ENCODE results near the gene KIAA1217. TPM values are rescaled to one million over a fixed set of nuclear protein-coding genes. Genes with fewer than 3 reads are reported as not detected.

Gene KIAA1217
- polyA plus RNA-seq, 1 donor from 2014 or later = 0.22 TPM

DNA sequence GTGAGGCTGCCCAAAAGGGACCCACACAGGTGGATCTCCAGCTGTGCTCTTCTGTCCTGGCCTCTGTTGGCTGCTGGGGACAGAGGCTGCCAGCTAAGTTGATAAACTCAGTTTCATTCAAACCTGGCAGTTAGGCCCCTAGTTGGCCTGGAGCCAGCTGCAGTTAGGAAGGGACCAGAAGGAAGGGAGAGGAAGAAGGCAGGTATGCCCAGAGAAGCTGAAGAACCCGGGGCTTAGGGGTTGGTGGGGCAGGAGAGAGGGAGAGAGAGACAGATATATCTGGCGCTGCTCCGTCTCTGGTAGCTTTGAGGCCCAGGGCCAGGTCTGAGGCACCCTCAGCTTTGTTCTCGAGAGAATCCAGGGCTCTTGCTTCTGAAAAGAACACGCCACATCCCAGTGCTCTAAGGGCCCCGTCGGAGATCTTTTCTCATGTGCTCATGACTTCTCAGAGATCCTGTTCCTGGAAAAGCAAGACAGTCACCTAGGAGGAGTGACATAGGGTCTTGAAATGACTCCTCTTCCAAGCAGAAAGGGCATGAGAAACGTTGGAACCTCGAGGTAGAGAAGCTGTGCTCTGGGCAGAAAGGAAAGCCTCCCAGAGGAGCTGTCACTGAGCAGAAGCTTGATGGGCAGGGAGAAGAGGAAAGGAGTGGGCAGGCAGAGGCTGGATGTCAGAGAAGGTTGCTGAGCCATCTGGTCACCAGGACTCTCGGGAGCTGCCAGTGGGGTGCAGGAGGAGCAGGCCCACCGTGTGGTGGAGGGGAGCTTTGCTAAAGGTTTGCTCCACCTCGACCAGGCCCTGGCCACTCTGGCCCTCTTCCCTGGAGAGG is 361.1 kb downstream of the KIAA1217 start:
- H3K4me3 ChIP-seq (ENCODE audit: low read length) = no peak overlapping the region
- H3K9me2 ChIP-seq (ENCODE audit: insufficient read depth, low read length) = no peaks in the 10 kb centered on the region
- no peaks in the 10 kb centered on the region for H3K36me3 ChIP-seq (ENCODE audit: insufficient read depth, low read length)
- no peak overlapping the region for H3K27ac ChIP-seq (ENCODE audit: low read length)
- no peaks in the 10 kb centered on the region for H3K9me3 ChIP-seq (ENCODE audit: low read length)
- no peaks in the 10 kb centered on the region for H3K79me2 ChIP-seq (replicated peaks; ENCODE audit: insufficient read depth, low read length)
- TF ChIP-seq, protein P1, sequence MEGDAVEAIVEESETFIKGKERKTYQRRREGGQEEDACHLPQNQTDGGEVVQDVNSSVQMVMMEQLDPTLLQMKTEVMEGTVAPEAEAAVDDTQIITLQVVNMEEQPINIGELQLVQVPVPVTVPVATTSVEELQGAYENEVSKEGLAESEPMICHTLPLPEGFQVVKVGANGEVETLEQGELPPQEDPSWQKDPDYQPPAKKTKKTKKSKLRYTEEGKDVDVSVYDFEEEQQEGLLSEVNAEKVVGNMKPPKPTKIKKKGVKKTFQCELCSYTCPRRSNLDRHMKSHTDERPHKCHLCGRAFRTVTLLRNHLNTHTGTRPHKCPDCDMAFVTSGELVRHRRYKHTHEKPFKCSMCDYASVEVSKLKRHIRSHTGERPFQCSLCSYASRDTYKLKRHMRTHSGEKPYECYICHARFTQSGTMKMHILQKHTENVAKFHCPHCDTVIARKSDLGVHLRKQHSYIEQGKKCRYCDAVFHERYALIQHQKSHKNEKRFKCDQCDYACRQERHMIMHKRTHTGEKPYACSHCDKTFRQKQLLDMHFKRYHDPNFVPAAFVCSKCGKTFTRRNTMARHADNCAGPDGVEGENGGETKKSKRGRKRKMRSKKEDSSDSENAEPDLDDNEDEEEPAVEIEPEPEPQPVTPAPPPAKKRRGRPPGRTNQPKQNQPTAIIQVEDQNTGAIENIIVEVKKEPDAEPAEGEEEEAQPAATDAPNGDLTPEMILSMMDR (IDR thresholded peaks at IDR 0.05; ENCODE audit: poor library complexity, severe bottlenecking) = no peak
- H3K27me3 ChIP-seq (ENCODE audit: insufficient read depth, low read depth, low read length) = no peaks in the 10 kb centered on the region
- H3F3A ChIP-seq (ENCODE audit: insufficient read depth, low read length, poor library complexity, severe bottlenecking) = no peaks in the 10 kb centered on the region
- H3K4me2 ChIP-seq (ENCODE audit: low read length) = no peak overlapping the region
- no peak overlapping the region for H3K9ac ChIP-seq (ENCODE audit: low read length)
- no peaks in the 10 kb centered on the region for H4K20me1 ChIP-seq (ENCODE audit: insufficient read depth)
- H2AFZ ChIP-seq (ENCODE audit: low read depth, low read length) = no peak overlapping the region

DNA sequence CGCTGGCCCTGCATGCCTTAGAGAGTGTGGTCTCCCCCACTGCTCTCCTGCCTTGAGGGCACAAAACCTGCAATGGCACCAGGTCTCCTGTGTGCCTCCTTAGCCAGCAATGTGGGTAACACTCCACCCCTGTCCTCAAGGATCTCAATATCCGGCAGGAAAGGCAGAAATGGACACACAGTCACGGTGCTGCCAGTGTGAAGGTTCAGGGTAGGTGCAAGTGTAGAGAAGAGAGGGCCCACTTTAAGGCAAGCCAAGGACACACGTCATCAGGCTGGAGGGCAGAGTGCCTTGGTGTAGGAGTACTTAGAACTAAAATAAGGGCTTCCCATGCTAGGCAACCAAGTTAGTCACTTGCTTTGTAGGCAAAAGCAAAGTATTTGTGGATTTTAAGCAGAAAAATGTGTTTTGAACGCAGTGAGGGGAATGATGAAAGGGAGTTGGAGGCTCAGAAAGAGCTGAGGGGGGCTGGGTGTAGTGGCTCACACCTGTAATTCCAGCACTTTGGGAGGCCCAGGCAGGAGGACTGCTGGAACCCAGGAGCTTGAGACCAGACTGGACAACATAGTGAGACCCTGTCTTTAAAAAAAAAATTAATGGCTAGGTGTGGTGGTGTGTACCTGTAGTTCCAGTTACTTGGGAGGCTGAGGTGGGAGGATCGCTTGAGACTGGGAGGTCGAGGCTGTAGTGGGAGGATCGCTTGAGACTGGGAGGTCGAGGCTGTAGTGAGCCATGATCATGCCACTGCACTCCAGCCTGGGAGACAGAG is 361.9 kb downstream of the KIAA1217 start:
- TF ChIP-seq POLR2AphosphoS5 (IDR thresholded peaks at IDR 0.05) (no peak), TAF1 (IDR thresholded peaks at IDR 0.05; ENCODE audit: low read depth) (no peak), EP300 (conservative IDR thresholded peaks at IDR 0.05; ENCODE audit: poor library complexity, severe bottlenecking) (no peak)
- TF ChIP-seq, protein P2, sequence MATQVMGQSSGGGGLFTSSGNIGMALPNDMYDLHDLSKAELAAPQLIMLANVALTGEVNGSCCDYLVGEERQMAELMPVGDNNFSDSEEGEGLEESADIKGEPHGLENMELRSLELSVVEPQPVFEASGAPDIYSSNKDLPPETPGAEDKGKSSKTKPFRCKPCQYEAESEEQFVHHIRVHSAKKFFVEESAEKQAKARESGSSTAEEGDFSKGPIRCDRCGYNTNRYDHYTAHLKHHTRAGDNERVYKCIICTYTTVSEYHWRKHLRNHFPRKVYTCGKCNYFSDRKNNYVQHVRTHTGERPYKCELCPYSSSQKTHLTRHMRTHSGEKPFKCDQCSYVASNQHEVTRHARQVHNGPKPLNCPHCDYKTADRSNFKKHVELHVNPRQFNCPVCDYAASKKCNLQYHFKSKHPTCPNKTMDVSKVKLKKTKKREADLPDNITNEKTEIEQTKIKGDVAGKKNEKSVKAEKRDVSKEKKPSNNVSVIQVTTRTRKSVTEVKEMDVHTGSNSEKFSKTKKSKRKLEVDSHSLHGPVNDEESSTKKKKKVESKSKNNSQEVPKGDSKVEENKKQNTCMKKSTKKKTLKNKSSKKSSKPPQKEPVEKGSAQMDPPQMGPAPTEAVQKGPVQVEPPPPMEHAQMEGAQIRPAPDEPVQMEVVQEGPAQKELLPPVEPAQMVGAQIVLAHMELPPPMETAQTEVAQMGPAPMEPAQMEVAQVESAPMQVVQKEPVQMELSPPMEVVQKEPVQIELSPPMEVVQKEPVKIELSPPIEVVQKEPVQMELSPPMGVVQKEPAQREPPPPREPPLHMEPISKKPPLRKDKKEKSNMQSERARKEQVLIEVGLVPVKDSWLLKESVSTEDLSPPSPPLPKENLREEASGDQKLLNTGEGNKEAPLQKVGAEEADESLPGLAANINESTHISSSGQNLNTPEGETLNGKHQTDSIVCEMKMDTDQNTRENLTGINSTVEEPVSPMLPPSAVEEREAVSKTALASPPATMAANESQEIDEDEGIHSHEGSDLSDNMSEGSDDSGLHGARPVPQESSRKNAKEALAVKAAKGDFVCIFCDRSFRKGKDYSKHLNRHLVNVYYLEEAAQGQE (IDR thresholded peaks at IDR 0.05; ENCODE audit: borderline replicate concordance) = no peak
- TF ChIP-seq, protein P1 (IDR thresholded peaks at IDR 0.05; ENCODE audit: poor library complexity, severe bottlenecking) = no peak
- no peaks in the 10 kb centered on the region for H3K79me2 ChIP-seq (replicated peaks; ENCODE audit: insufficient read depth, low read length)
- no peak overlapping the region for H3K9ac ChIP-seq (ENCODE audit: low read length)
- no peak overlapping the region for H3K4me3 ChIP-seq (ENCODE audit: low read length)
- no peaks in the 10 kb centered on the region for H3K36me3 ChIP-seq (ENCODE audit: insufficient read depth, low read length)
- no peak overlapping the region for H3K4me2 ChIP-seq (ENCODE audit: low read length)
- H3K9me3 ChIP-seq (ENCODE audit: low read length) = no peaks in the 10 kb centered on the region
- no peaks in the 10 kb centered on the region for H3F3A ChIP-seq (ENCODE audit: insufficient read depth, low read length, poor library complexity, severe bottlenecking)
- no peaks in the 10 kb centered on the region for H4K20me1 ChIP-seq (ENCODE audit: insufficient read depth)
- no peaks in the 10 kb centered on the region for H3K9me2 ChIP-seq (ENCODE audit: insufficient read depth, low read length)
- H3K27me3 ChIP-seq (ENCODE audit: insufficient read depth, low read depth, low read length) = no peaks in the 10 kb centered on the region
- H3K27ac ChIP-seq (ENCODE audit: low read length) = no peak overlapping the region
- no peak overlapping the region for H2AFZ ChIP-seq (ENCODE audit: low read depth, low read length)
